OCI-LY3 (cell line): Measurements from ENCODE around the gene POLR1B.

Experiments
- H2AFZ ChIP-seq: fragments of 200-600, 300-600 bp; shearing (Covaris generic); 2 replicates; pipeline ENCODE4 v1.6.0; 2014; ENCODE audit warnings: antibody characterized with exemption, low read depth, low read length
- H3K27ac ChIP-seq: fragments of 200-600, 300-600 bp; sonication (generic); 2 replicates; pipeline ENCODE4 v1.5.1; 2014; ENCODE audit warnings: mild to moderate bottlenecking, low read length, moderate library complexity, mixed read lengths
- H3K27me3 ChIP-seq: fragments of 200-600, 300-600 bp; sonication (generic); 2 replicates; pipeline ENCODE4 v1.6.1; 2014; ENCODE audit warnings: low read depth, low read length, mixed read lengths
- H3K36me3 ChIP-seq: fragments of 200-600, 300-600 bp; sonication (generic); replicated peaks from 2 replicates; pipeline ENCODE3; 2014; ENCODE audit warnings: low read depth, low read length, mixed read lengths
- H3K4me1 ChIP-seq: fragments of 300-600, 200-600 bp; sonication (generic); 2 replicates; pipeline ENCODE4 v1.6.1; 2014; ENCODE audit warnings: low read length, mixed read lengths
- H3K4me2 ChIP-seq: fragments of 200-600, 300-600 bp; sonication (generic); 2 replicates; pipeline ENCODE4 v1.6.1; 2014; ENCODE audit warnings: low read length, mixed read lengths
- H3K4me3 ChIP-seq: fragments of 300-600, 200-600 bp; sonication (generic); 2 replicates; pipeline ENCODE4 v1.5.1; 2014; ENCODE audit warnings: antibody characterized with exemption, mild to moderate bottlenecking, low read length, moderate library complexity
- H3K79me2 ChIP-seq: fragments of 300-600, 200-600 bp; shearing (Covaris generic); 2 replicates; pipeline ENCODE4 v1.6.1; 2014; ENCODE audit warnings: mild to moderate bottlenecking, low read length, mixed read lengths
- H3K9ac ChIP-seq: fragments of 300-600, 200-600 bp; shearing (Covaris generic); 2 replicates; pipeline ENCODE4 v1.6.0; 2014; ENCODE audit warnings: mild to moderate bottlenecking, low read length, moderate library complexity
- H3K9me3 ChIP-seq: fragments of 200-600, 300-600 bp; shearing (Covaris generic); 2 replicates; pipeline ENCODE4 v1.6.1; 2014; ENCODE audit warnings: low read length, mixed read lengths; ENCODE audit not compliant: insufficient read depth
- H4K20me1 ChIP-seq: fragments of 200-600, 300-600 bp; sonication (generic); 2 replicates; pipeline ENCODE4 v1.6.1; 2016; ENCODE audit warnings: low read length, mixed read lengths; ENCODE audit not compliant: insufficient read depth
- EZH2phosphoT487 ChIP-seq: fragments of 200-600 bp; shearing (Covaris generic); IDR thresholded peaks from 2 replicates; pipeline ENCODE4 v1.6.1; 2018; ENCODE audit warnings: antibody characterized with exemption, mixed run types, low read depth
- TF ChIP-seq, protein P1 (sequence below): fragments of 200-600, 300-600 bp; sonication (generic); IDR thresholded peaks from 2 replicates; pipeline ENCODE4 v1.5.1; 2014; ENCODE audit warnings: antibody characterized with exemption, low read length, low read depth

POLR1B gene

DNA sequence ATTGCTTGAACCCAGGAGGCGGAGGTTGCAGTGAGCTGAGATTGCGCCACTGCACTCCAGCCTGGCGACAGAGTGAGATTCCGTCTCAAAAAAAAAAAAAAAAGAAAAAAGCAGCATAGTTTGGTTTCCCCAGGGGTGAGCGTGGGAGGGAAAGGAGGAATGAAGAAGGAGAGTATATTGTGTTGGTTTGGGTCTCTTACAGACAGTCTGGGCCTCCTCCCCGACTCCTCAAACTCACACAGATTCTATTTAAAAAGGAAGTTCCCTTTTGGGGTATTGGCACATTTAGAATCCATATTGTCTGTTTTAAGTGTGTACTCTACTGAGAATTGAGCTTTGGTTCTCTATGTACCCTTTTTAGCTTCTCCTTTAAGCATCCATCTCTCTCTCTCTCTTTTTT is 76.1 kb downstream of the POLR1B start:
- Histone ChIP-seq H3K4me3 (no peak overlapping the region), H3K9me3 (no peaks in the 10 kb centered on the region), H3K4me2 (no peak overlapping the region), H3K27me3 (no peaks in the 10 kb centered on the region), H3K79me2 (no peaks in the 10 kb centered on the region), H2AFZ (no peak overlapping the region), H3K36me3 (no peaks in the 10 kb centered on the region), H4K20me1 (no peaks in the 10 kb centered on the region), H3K9ac (no peak overlapping the region), H3K4me1 (no peaks in the 10 kb centered on the region), H3K27ac (no peak overlapping the region)
- TF ChIP-seq, protein P1, sequence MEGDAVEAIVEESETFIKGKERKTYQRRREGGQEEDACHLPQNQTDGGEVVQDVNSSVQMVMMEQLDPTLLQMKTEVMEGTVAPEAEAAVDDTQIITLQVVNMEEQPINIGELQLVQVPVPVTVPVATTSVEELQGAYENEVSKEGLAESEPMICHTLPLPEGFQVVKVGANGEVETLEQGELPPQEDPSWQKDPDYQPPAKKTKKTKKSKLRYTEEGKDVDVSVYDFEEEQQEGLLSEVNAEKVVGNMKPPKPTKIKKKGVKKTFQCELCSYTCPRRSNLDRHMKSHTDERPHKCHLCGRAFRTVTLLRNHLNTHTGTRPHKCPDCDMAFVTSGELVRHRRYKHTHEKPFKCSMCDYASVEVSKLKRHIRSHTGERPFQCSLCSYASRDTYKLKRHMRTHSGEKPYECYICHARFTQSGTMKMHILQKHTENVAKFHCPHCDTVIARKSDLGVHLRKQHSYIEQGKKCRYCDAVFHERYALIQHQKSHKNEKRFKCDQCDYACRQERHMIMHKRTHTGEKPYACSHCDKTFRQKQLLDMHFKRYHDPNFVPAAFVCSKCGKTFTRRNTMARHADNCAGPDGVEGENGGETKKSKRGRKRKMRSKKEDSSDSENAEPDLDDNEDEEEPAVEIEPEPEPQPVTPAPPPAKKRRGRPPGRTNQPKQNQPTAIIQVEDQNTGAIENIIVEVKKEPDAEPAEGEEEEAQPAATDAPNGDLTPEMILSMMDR = no peak
- TF ChIP-seq EZH2phosphoT487 = no peak

DNA sequence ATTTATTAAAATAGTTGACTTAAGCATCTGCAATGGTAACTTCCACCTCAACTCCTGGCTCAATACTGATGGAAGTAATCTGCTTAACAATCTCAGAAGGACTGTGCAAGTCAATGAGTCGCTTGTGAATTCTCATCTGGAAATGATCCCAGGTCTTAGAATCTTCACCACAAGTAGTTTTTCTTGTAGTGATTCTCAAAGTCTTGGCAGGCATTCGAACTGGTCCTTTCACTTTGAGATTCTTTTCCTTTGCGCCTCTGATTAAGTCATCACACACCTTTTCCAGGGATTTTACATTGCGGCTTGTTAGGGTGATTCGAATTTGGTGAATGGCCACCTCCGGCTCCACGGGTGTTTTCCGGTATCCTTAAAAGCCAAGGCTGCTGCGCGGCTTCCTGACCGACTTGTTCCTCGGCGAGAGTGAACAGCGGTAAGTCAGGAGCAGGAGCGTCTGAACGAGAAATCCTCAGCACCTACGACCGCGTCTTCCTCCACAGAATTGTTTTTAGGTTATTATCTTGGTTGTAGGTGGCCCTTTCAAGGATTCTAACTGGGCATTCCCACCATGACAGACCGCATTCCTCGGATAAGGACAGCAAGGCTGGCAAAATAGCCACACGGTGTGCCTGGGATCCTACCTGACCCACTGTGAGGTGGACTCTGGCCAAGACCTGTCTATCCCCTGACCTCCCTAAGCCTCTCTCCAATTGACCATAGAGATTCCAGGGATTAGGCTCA is 79.7 kb downstream of the POLR1B start:
- peaks cover 14% of the 10 kb centered on the region for H3K4me1 ChIP-seq
- H3K9ac ChIP-seq = no peak overlapping the region
- H3K79me2 ChIP-seq = no peaks in the 10 kb centered on the region
- no peak overlapping the region for H3K4me3 ChIP-seq
- no peaks in the 10 kb centered on the region for H3K27me3 ChIP-seq
- H4K20me1 ChIP-seq = no peaks in the 10 kb centered on the region
- no peak overlapping the region for H3K4me2 ChIP-seq
- H2AFZ ChIP-seq = no peak overlapping the region
- H3K36me3 ChIP-seq = no peaks in the 10 kb centered on the region
- H3K27ac ChIP-seq = no peak overlapping the region
- no peaks in the 10 kb centered on the region for H3K9me3 ChIP-seq
- no peak for TF ChIP-seq EZH2phosphoT487
- TF ChIP-seq, protein P1 = no peak

DNA sequence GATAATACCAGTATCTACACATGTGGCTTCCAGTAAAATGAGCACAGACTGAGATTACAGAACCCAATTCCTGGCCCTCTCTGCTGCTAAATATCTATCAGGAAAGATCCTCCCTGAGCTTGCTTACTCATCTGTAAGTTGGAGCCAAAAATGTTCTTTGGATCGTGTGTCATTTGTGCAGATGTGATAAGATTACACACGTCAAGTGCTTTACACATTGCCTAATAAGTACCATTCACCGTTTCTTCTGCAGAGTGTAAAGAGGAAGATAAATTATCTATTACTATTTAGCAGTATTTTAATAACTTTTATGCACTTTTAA is 80.2 kb downstream of the POLR1B start:
- Histone ChIP-seq H3K4me3 (no peak overlapping the region), H2AFZ (no peak overlapping the region), H3K9ac (no peak overlapping the region), H3K4me2 (no peak overlapping the region), H3K4me1 (peaks cover 17% of the 10 kb centered on the region), H3K27ac (no peak overlapping the region), H3K36me3 (no peaks in the 10 kb centered on the region), H4K20me1 (no peaks in the 10 kb centered on the region), H3K9me3 (no peaks in the 10 kb centered on the region), H3K79me2 (no peaks in the 10 kb centered on the region), H3K27me3 (no peaks in the 10 kb centered on the region)
- TF ChIP-seq EZH2phosphoT487 = no peak
- TF ChIP-seq, protein P1 = no peak

DNA sequence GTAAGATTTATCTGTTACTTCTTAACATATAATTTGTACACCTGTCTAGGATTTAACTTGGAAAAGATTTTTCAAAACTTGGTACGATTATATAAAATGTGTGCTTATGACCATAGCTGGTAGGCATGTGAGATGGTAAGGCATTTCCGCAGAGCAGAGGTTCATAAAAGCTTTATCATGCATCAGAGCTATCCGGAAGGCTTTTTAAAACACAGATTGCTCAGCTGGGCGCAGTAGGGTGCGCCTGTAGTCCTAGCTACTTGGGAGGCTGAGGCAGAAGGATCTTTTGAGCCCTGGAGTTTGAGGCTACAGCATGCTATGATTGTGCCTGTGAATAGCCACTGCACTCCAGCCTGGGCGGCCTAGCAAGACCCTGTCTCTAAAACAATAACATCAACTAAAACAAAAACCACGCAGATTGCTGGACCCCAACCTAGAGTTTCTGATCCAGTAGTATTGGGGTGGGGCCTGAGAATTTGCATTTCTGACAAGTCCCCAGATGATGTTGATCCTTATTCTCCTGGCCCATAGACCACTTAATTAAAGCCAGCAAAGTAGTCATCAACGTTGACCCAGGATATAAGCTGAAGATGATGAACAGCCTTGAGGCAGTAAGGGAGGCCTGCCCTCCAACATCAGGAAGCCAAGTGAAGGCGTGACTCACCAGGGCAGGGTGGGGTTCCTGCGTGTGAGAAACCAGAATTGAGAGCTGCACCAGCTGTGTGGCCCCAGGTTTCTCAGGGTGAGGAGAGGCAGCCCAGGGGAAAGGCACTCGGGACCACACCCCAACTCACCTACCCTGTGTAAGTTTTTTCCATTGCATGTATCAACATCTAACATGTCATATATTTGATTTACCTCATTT is 81.9 kb downstream of the POLR1B start:
- Histone ChIP-seq H3K79me2 (no peaks in the 10 kb centered on the region), H3K27ac (no peak overlapping the region), H3K27me3 (peaks cover 2% of the 10 kb centered on the region), H3K9ac (no peak overlapping the region), H3K4me2 (no peak overlapping the region), H3K9me3 (no peaks in the 10 kb centered on the region), H2AFZ (no peak overlapping the region), H3K36me3 (no peaks in the 10 kb centered on the region), H3K4me3 (no peak overlapping the region), H4K20me1 (no peaks in the 10 kb centered on the region), H3K4me1 (peaks cover 17% of the 10 kb centered on the region)
- TF ChIP-seq, protein P1 = no peak
- no peak for TF ChIP-seq EZH2phosphoT487
